PC-3 (cell line): ENCODE data around the gene OVOL2.

ENCODE experiments used
- CTCF ChIP-seq: fragments of 300-600 bp; sonication (generic); conservative IDR thresholded peaks from 2 replicates; pipeline ENCODE4 v1.5.1; 2017; ENCODE audit warnings: antibody characterized with exemption, low read depth, mild to moderate bottlenecking, low read length
- EZH2phosphoT487 ChIP-seq: fragments of 300-600 bp; sonication (generic); IDR thresholded peaks from 2 replicates; pipeline ENCODE4 v1.6.1; 2018; ENCODE audit warnings: mild to moderate bottlenecking, antibody characterized with exemption, low read length, borderline replicate concordance

- no peak for TF ChIP-seq CTCF
- no peak for TF ChIP-seq EZH2phosphoT487
Observed at GRCh38 chr20:17998446-17998845, 59.3 kb downstream of the OVOL2 start.
